ENCODE results near the gene BMP6. TPM values are rescaled to one million over a fixed set of nuclear protein-coding genes. Genes with fewer than 3 reads are reported as not detected.

Gene BMP6
- total RNA-seq, 2 donors from 2014 or later: 0.45 to 16.8 TPM

DNA sequence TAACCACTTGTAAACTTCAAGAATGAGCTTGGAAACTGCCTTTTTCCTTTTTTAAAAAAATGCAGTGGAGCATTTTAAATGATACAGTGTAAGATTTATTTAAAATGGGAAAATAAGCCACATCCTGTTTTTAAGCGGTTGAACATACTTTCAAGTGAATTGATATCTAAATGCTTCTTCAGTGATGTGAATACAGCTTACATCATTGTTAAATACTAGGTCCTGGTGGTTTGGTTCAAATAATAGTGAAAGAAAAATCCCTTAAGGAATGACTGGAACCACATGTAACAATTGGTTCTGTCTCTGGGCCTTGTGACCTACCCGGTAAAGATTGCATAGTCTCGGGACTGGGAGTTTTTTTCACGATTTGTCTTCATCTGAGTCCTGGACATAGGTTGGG lies 44.2 kb downstream of the BMP6 start:
- no peak overlapping the region for H3K4me3 Mint-ChIP-seq
- ATAC-seq (no peak), DNase-seq (no peak)
- no peaks in the 10 kb centered on the region for H3K36me3 Mint-ChIP-seq (ENCODE audit: low read depth)
- H3K27ac Mint-ChIP-seq: no peak overlapping the region
- H3K9me3 ChIP-seq (ENCODE audit: control insufficient read depth, low read length, poor library complexity, severe bottlenecking): no peaks in the 10 kb centered on the region
- H3K4me1 Mint-ChIP-seq: no peaks in the 10 kb centered on the region
- H3K27me3 Mint-ChIP-seq: peaks cover 52% of the 10 kb centered on the region

DNA sequence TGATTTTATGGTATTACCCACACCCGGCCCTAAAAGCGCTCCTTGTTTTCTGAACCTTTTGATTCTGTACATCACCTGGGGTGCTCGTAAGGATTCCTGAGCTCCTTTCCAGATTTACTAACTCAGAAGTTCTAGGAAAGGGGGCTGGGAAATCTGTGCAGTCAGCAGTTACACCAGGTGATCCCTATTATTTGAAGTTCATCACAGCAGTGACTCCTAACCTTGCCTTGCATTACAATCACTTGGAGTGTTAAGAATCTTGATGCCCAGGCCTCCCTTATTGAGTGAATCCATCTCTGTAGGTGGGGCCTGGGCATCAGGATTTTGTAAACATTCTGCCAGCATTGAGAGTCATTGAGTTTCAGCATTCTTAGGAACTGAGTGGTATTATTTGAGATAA lies 44.7 kb downstream of the BMP6 start:
- Mint-ChIP-seq H3K4me1 (no peaks in the 10 kb centered on the region), H3K27ac (no peak overlapping the region), H3K36me3 (ENCODE audit: low read depth) (no peaks in the 10 kb centered on the region), H3K27me3 (peaks cover 48% of the 10 kb centered on the region), H3K4me3 (no peak overlapping the region)
- no peak for DNase-seq
- ATAC-seq: no peak
- H3K9me3 ChIP-seq (ENCODE audit: control insufficient read depth, low read length, poor library complexity, severe bottlenecking): no peaks in the 10 kb centered on the region

DNA sequence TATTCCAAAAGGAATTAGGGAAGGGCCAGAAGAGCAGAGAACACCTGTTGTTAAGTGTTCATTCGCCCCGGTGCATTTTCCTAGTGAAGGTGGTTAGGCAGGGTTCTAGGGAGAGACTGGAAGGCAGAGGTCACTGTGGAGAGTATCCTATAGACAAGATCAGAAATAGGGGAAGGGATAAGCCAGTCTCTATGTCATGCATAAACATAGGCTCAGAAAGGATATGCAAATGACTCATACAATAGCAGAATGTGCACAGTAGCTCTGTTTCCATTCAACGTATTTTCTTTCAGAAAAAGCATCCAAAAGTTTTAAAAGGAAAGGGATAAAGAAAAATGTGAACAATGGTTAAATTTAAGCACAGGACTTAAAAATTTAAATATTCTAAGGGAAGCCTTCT lies 47.4 kb downstream of the BMP6 start:
- ATAC-seq (no peak), DNase-seq (no peak)
- H3K4me1 Mint-ChIP-seq: no peaks in the 10 kb centered on the region
- peaks cover 58% of the 10 kb centered on the region for H3K27me3 Mint-ChIP-seq
- H3K9me3 ChIP-seq (ENCODE audit: control insufficient read depth, low read length, poor library complexity, severe bottlenecking): no peaks in the 10 kb centered on the region
- no peaks in the 10 kb centered on the region for H3K36me3 Mint-ChIP-seq (ENCODE audit: low read depth)
- H3K27ac Mint-ChIP-seq: no peak overlapping the region
- H3K4me3 Mint-ChIP-seq: no peak overlapping the region

DNA sequence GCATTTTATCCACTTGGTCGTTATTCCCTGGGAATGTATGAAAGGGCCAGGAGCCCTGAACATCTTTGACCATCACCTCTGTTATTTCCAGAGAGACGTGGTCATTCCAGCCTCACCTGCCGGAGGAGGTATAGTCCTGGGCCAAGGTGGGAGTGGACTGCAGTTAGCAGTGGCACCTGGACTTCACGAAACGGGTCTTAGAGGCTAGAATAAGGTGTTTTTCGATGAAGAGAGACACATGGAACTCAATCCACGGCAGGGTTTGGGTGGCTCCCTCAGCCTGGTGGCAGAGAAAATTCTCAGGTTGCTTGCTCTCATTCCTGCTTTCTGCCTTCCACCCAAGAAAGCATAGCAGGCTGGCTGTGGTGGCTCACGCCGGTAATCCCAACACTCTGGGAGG lies 48.0 kb downstream of the BMP6 start:
- no peaks in the 10 kb centered on the region for H3K9me3 ChIP-seq (ENCODE audit: control insufficient read depth, low read length, poor library complexity, severe bottlenecking)
- Mint-ChIP-seq H3K27me3 (peaks cover 58% of the 10 kb centered on the region), H3K4me3 (no peak overlapping the region), H3K27ac (no peak overlapping the region), H3K36me3 (ENCODE audit: low read depth) (no peaks in the 10 kb centered on the region), H3K4me1 (no peaks in the 10 kb centered on the region)
- DNase-seq: no peak
- ATAC-seq: no peak

DNA sequence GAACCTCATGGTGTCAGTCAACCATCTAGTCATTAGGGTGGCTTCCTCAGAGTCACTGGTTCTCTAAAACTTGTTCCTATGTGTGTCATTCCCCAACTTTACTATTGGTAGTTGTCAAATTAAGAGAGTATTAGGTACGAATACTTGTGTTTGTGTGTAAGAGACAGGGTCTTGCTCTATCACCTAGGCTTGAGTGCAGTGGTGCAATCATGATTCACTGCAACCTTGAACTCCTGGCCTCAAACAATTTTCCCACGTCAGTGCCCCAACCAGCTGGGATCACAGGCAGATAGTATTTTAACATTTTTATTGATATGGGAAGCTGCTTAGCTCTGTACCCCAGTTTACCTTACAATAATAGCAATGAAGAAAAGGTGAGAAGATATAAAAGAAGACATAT lies 50.6 kb downstream of the BMP6 start:
- Mint-ChIP-seq H3K27me3 (peaks cover 52% of the 10 kb centered on the region), H3K4me3 (no peak overlapping the region), H3K27ac (no peak overlapping the region), H3K4me1 (no peaks in the 10 kb centered on the region), H3K36me3 (ENCODE audit: low read depth) (no peaks in the 10 kb centered on the region)
- ATAC-seq (no peak), DNase-seq (no peak)
- no peaks in the 10 kb centered on the region for H3K9me3 ChIP-seq (ENCODE audit: control insufficient read depth, low read length, poor library complexity, severe bottlenecking)

DNA sequence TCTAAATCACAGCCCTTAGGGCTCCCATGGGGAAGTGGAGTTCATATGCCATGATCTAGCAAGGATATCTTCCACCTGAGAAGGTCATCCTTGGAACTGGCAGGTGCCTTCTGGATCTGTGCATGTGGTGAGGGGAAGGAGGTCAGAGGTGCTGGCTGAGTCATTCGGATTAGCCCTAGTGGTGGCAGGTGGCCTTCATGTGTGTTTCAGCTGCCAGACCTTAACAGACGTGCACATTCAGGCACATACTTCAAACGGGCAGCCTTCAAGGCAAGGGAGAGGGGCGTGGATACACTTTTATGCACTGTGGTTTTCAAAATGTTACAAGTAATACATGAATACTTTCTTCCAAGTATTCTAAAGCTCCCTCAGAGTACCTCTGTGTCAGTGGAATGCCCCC lies 51.2 kb downstream of the BMP6 start:
- no peak overlapping the region for H3K4me3 Mint-ChIP-seq
- peaks cover 56% of the 10 kb centered on the region for H3K27me3 Mint-ChIP-seq
- no peaks in the 10 kb centered on the region for H3K9me3 ChIP-seq (ENCODE audit: control insufficient read depth, low read length, poor library complexity, severe bottlenecking)
- H3K4me1 Mint-ChIP-seq: no peaks in the 10 kb centered on the region
- ATAC-seq (no peak), DNase-seq (no peak)
- H3K36me3 Mint-ChIP-seq (ENCODE audit: low read depth): no peaks in the 10 kb centered on the region
- no peak overlapping the region for H3K27ac Mint-ChIP-seq

DNA sequence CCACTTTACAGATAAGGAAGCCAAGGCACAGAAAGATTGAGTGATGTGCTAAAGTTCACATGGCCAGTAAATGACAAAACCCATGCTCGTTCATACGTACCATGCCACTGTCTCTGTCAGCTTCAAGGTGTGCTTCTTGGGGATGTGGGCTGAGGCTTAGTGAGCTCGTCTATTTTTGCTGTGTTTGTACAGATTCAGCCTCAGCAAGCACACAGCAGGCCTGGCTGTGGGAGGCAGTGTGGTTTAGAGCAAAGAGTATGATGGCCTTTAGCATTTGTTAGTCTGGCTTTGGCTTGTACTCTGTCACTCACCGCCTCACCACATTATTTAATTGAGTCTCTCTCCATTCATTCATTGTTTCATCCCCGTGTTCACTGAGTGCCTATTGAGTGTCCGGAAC lies 55.3 kb downstream of the BMP6 start:
- H3K4me1 Mint-ChIP-seq: no peaks in the 10 kb centered on the region
- DNase-seq: no peak
- no peaks in the 10 kb centered on the region for H3K36me3 Mint-ChIP-seq (ENCODE audit: low read depth)
- no peak for ATAC-seq
- peaks cover 45% of the 10 kb centered on the region for H3K27me3 Mint-ChIP-seq
- no peaks in the 10 kb centered on the region for H3K9me3 ChIP-seq (ENCODE audit: control insufficient read depth, low read length, poor library complexity, severe bottlenecking)
- no peak overlapping the region for H3K27ac Mint-ChIP-seq
- no peak overlapping the region for H3K4me3 Mint-ChIP-seq

DNA sequence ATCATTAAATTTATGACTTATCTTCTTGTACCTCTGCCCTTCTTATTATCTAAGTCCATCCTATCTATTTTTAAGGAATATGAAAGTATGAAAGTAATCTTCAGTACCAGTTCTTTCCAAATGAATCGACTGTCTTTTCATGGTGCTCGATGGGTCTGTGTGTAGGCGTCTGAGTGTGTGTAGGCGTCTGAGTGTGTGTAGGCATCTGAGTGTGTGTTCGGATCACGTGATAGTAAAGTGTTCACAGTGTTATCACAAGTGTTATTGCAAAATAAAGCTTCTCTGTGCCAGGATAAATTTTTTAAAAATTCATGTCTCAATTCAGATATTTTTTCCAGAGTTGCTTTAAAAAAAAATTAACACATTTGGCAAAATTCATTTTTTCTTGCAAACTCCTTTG lies 58.3 kb downstream of the BMP6 start:
- H3K27me3 Mint-ChIP-seq: peaks cover 42% of the 10 kb centered on the region
- no peak overlapping the region for H3K27ac Mint-ChIP-seq
- no peak overlapping the region for H3K4me3 Mint-ChIP-seq
- ATAC-seq (no peak), DNase-seq (no peak)
- no peaks in the 10 kb centered on the region for H3K4me1 Mint-ChIP-seq
- no peaks in the 10 kb centered on the region for H3K36me3 Mint-ChIP-seq (ENCODE audit: low read depth)
- no peaks in the 10 kb centered on the region for H3K9me3 ChIP-seq (ENCODE audit: control insufficient read depth, low read length, poor library complexity, severe bottlenecking)

DNA sequence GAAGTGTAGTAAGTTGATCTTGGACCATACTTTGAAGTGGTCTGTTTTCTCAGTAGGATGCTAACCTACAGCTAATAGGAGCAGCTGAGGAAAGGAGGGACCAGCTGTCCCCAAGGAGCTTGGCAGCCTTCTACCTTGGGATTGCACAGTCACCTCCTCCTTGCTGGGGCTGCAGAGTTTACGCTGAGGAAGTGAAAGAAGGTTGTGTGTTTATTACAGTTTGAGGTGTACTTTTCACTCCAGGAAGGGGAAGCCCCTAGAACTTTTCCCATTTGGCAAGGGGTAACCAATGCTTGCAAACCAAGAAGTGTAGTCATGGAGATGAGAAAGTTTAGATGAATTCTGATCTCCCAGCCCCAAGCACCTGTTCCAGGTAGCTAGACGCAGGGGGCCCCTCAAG lies 58.8 kb downstream of the BMP6 start:
- Mint-ChIP-seq H3K4me1 (no peaks in the 10 kb centered on the region), H3K27me3 (peaks cover 43% of the 10 kb centered on the region), H3K36me3 (ENCODE audit: low read depth) (no peaks in the 10 kb centered on the region), H3K4me3 (no peak overlapping the region), H3K27ac (no peak overlapping the region)
- H3K9me3 ChIP-seq (ENCODE audit: control insufficient read depth, low read length, poor library complexity, severe bottlenecking): no peaks in the 10 kb centered on the region
- DNase-seq (no peak), ATAC-seq (no peak)

DNA sequence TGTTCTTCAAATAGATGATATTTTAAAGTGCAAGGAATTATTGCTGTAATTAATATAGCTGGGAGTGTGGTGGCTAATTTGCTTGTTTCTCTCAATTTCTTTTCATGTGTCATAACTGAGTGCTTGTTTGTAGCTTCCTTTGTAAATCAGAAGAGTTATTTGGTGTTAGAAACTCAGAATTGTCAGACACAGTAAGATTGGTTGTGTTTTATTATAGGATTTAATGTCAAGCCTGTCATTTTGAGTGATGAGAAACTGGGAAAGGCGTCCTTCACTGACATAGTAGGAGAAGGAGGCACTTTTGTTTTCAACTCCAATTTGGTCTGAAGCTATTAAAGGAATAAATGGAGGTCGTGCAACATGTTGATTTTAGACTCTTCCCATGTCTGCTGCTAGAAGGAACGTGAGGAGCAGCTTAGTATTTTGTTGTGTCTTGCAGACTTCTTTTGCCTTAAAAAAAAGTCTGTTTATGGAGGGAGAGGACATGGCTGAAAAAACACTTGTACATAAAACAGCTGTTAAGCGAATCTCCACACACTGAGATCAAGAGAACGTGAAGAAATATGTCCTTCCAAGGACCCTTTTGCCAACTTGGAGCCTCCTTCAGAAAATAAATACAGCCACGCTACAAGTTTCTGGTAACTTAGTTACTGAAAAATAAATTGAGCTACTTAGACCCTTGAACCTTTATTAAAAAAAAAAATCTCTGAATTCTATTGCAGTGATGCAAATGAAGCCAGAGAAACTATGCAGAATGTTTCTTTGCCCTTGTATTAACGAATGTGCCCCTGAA lies 59.5 kb downstream of the BMP6 start:
- Mint-ChIP-seq H3K4me3 (no peak overlapping the region), H3K36me3 (ENCODE audit: low read depth) (no peaks in the 10 kb centered on the region), H3K4me1 (no peaks in the 10 kb centered on the region), H3K27me3 (peaks cover 43% of the 10 kb centered on the region), H3K27ac (no peak overlapping the region)
- DNase-seq (no peak), ATAC-seq (no peak)
- H3K9me3 ChIP-seq (ENCODE audit: control insufficient read depth, low read length, poor library complexity, severe bottlenecking): no peaks in the 10 kb centered on the region

DNA sequence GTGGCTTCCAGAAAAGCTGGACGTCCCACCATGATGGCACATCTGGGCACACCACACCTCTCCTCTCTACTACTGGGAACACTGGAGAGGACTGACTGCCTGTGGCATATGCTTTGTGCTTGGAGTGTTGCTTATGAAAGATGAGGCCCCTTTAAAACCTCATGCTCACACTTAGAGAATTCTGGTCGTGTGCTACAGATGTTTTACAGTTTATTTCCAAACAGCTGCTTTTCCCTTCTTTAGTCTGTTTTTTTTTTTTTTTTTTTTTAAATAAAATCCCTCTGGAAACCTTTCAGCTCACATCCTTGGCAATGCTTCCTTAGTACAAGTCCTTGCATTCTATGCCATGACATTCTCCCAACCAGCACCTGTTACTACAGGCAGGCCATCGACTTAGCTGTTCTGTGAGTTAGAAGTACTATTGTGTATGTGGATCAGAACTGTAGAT lies 60.3 kb downstream of the BMP6 start:
- H3K4me1 Mint-ChIP-seq: no peaks in the 10 kb centered on the region
- H3K36me3 Mint-ChIP-seq (ENCODE audit: low read depth): no peaks in the 10 kb centered on the region
- H3K27ac Mint-ChIP-seq: no peak overlapping the region
- H3K27me3 Mint-ChIP-seq: peaks cover 45% of the 10 kb centered on the region
- DNase-seq: no peak
- H3K4me3 Mint-ChIP-seq: no peak overlapping the region
- ATAC-seq: no peak
- no peaks in the 10 kb centered on the region for H3K9me3 ChIP-seq (ENCODE audit: control insufficient read depth, low read length, poor library complexity, severe bottlenecking)

DNA sequence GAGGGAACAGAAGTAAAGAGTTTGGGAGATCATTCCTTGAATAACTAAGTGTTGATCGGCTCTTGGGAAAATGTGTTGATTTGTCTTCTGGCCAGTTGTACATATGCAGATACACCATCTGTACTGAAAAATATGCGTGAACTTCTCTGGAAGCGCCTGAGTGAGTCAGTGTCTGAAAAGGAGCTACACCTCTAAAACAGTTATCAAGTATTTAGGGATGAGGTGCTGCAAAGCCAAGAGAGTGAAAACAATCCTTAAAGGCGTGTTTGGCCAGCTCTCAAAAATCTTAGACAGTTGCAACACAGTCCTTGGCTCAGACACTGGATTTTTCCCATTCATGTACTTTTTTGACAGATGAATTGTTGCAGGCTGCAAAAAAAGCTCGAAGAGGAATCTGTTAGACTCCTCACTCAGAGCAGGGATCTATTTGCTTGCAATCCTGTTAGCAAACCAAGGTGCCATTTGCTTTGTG lies 61.3 kb downstream of the BMP6 start:
- Mint-ChIP-seq H3K4me3 (no peak overlapping the region), H3K36me3 (ENCODE audit: low read depth) (no peaks in the 10 kb centered on the region), H3K27ac (no peak overlapping the region), H3K27me3 (peaks cover 48% of the 10 kb centered on the region), H3K4me1 (no peaks in the 10 kb centered on the region)
- H3K9me3 ChIP-seq (ENCODE audit: control insufficient read depth, low read length, poor library complexity, severe bottlenecking): no peaks in the 10 kb centered on the region
- no peak for ATAC-seq
- DNase-seq: no peak

DNA sequence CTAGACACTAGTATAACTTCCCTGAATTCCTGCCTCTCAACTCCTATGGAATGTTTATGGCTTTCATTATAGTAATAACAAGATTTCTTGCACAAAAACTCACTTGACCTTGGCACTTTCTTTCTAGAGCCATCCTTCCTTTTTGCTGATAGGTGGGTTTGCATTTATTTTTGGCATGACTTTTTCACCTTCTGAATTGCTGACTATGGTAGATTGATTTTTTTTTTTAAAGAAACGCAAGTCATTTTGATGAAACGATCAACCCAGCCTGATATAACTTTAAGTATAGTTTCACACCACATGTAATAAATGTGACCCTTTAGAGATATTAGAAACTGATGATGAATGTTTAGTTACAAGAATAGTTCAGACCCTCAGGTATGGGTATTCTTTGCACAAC lies 61.8 kb downstream of the BMP6 start:
- Mint-ChIP-seq H3K27me3 (peaks cover 52% of the 10 kb centered on the region), H3K27ac (no peak overlapping the region), H3K36me3 (ENCODE audit: low read depth) (no peaks in the 10 kb centered on the region), H3K4me3 (no peak overlapping the region), H3K4me1 (no peaks in the 10 kb centered on the region)
- no peak for ATAC-seq
- no peaks in the 10 kb centered on the region for H3K9me3 ChIP-seq (ENCODE audit: control insufficient read depth, low read length, poor library complexity, severe bottlenecking)
- no peak for DNase-seq

DNA sequence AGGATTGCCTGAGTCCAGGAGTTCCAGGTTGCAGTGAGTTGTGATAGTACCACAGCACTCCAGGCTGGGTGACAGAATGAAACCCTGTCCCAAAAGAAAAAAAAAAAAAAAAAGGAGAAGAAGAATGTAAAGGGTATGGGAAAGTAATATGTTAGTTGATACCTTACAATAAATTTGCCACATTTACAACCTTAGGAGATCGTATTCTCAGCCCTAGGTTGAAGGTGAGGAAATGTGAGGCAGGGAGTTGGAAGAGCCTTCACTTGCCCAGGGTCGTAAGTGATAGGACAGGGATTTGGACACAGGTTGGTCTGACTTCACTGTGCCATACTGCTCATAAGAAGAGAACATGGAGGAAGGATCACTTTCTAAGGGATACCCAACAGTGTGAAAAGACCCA lies 68.6 kb downstream of the BMP6 start:
- ATAC-seq: no peak
- no peak for DNase-seq
- H3K27me3 Mint-ChIP-seq: peaks cover 34% of the 10 kb centered on the region
- no peaks in the 10 kb centered on the region for H3K4me1 Mint-ChIP-seq
- no peaks in the 10 kb centered on the region for H3K9me3 ChIP-seq (ENCODE audit: control insufficient read depth, low read length, poor library complexity, severe bottlenecking)
- no peaks in the 10 kb centered on the region for H3K36me3 Mint-ChIP-seq (ENCODE audit: low read depth)
- H3K4me3 Mint-ChIP-seq: no peak overlapping the region
- no peak overlapping the region for H3K27ac Mint-ChIP-seq
